A673 (cell line): Measurements from ENCODE around the gene PRIMA1. TPM values are rescaled to one million over a fixed set of nuclear protein-coding genes. Genes with fewer than 3 reads are reported as not detected.

Experiments used
- BruUV-seq: library from RNA; stranded (reverse); fragments of 400-500 nt; replicated peaks from 2 replicates; lab custom pipeline; 2021; lab: Mats Ljungman, UMichigan
- CTCF ChIA-PET: fragments of 300-600 bp; sonication (Branson Sonifier 250); formaldehyde crosslinking; loops from one replicate; lab custom pipeline; 2022; ENCODE audit warnings: antibody characterized with exemption; lab: Charles Lee
- POLR2A ChIA-PET: fragments of 300-600 bp; sonication (Branson Sonifier 250); formaldehyde crosslinking; loops from one replicate; lab custom pipeline; 2022; ENCODE audit warnings: antibody characterized with exemption; ENCODE audit not compliant: low non-redundant PET; lab: Charles Lee
- DNase-seq: peaks from one replicate; pipeline ENCODE4 v3.0.0-alpha.2; 2015; ENCODE audit warnings: low spot score
- H3K27ac ChIP-seq: fragments of 200-600 bp; sonication (generic); 2 replicates; pipeline ENCODE4 v1.5.1; 2016; ENCODE audit warnings: mixed run types, low read depth, mild to moderate bottlenecking, mixed read lengths, antibody characterized with exemption, low read length; ENCODE audit not compliant: poor library complexity, severe bottlenecking
- H3K27me3 ChIP-seq: fragments of 200-600 bp; sonication (generic); replicated peaks from 2 replicates; pipeline ENCODE4 v1.6.1; 2017; ENCODE audit warnings: mixed run types, low read depth, mild to moderate bottlenecking, mixed read lengths, antibody characterized with exemption, low read length; ENCODE audit not compliant: insufficient read depth, poor library complexity
- H3K36me3 ChIP-seq: fragments of 200-600 bp; sonication (generic); 2 replicates; pipeline ENCODE4 v1.6.1; 2016; ENCODE audit warnings: mixed run types, mild to moderate bottlenecking, mixed read lengths, antibody characterized with exemption, low read length; ENCODE audit not compliant: insufficient read depth, poor library complexity, severe bottlenecking
- H3K4me1 ChIP-seq: fragments of 200-600 bp; sonication (generic); 2 replicates; pipeline ENCODE4 v1.6.1; 2017; ENCODE audit warnings: mixed run types, mild to moderate bottlenecking, mixed read lengths, antibody characterized with exemption, low read length; ENCODE audit not compliant: insufficient read depth, poor library complexity, severe bottlenecking
- H3K4me3 ChIP-seq: fragments of 200-600 bp; sonication (generic); 2 replicates; pipeline ENCODE4 v1.5.1; 2016; ENCODE audit warnings: low read depth, mixed run types, mild to moderate bottlenecking, mixed read lengths, low read length; ENCODE audit not compliant: poor library complexity, severe bottlenecking
- H3K9me3 ChIP-seq: fragments of 200-600 bp; sonication (generic); 2 replicates; pipeline ENCODE4 v1.6.1; 2016; ENCODE audit warnings: mixed run types, low read depth, mild to moderate bottlenecking, mixed read lengths, antibody characterized with exemption, low read length; ENCODE audit not compliant: poor library complexity, severe bottlenecking
- CTCF ChIP-seq: fragments of 300-800, 200-600 bp; sonication (generic); conservative IDR thresholded peaks from 2 replicates; pipeline ENCODE4 v1.5.1; 2017; ENCODE audit warnings: low read depth, mild to moderate bottlenecking, antibody characterized with exemption, low read length, moderate library complexity, mixed read lengths
- EZH2 ChIP-seq: fragments of 200-600 bp; sonication (generic); IDR thresholded peaks from 2 replicates; pipeline ENCODE4 v1.6.1; 2017; ENCODE audit warnings: borderline replicate concordance, low read depth, mild to moderate bottlenecking, mixed read lengths, antibody characterized with exemption, low read length; ENCODE audit not compliant: poor library complexity, severe bottlenecking
- intact Hi-C: fragments of 100-400 bp; cut with micrococcal nuclease; formaldehyde crosslinking; loops from one replicate; pipeline ENCODE4 v1.10.0; 2022; ENCODE audit not compliant: unreplicated experiment
- total RNA-seq: library from RNA; stranded (reverse); gene quantifications from 2 replicates; pipeline ENCODE4 v1.2.3, GENCODE V29; 2021

PRIMA1 gene
- total RNA-seq, 1 experiment from 2014 or later, result 0.09 TPM

DNA sequence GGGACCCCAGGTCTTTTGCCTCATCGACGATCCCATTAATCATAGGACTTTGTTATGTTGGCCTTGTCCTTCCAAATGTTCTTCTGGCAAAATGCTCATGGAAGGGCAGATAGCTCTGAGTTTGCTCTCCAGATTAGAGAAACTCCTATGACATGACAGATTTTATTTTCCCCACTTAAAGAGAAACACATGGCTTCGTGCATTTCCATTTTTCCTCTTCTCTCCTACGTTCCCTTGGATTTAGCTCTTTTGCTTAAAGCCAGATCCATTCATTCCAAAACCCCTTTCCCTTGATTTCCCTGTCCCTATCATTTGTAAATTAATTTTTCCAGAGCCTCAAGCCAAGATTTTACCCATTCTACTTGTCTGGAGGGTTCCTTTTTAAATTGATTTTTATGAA is 2.9 kb downstream of the PRIMA1 start:
- H3K9me3 ChIP-seq, result no peaks in the 10 kb centered on the region
- BruUV-seq, result no TSS peak
- intact Hi-C loops, result no loop called here
- DNase-seq, result no peak
- no peak overlapping the region for H3K4me3 ChIP-seq
- no peak for TF ChIP-seq EZH2
- no peak for TF ChIP-seq CTCF
- H3K4me1 ChIP-seq, result no peaks in the 10 kb centered on the region
- no peaks in the 10 kb centered on the region for H3K36me3 ChIP-seq
- ChIA-PET CTCF (no interaction called here), POLR2A (no interaction called here)
- peaks cover 36% of the 10 kb centered on the region for H3K27me3 ChIP-seq
- no peak overlapping the region for H3K27ac ChIP-seq

GRCh38 chr14:93784878-93785277 is 3.4 kb downstream of the PRIMA1 start:
- Histone ChIP-seq H3K27ac (no peak overlapping the region), H3K36me3 (no peaks in the 10 kb centered on the region), H3K4me3 (no peak overlapping the region), H3K27me3 (peaks cover 32% of the 10 kb centered on the region), H3K4me1 (no peaks in the 10 kb centered on the region), H3K9me3 (no peaks in the 10 kb centered on the region)
- DNase-seq, result no peak
- no TSS peak for BruUV-seq
- intact Hi-C loops, result no loop called here
- CTCF ChIA-PET, result no interaction called here
- POLR2A ChIA-PET, result no interaction called here
- no peak for TF ChIP-seq CTCF
- TF ChIP-seq EZH2, result no peak

DNA sequence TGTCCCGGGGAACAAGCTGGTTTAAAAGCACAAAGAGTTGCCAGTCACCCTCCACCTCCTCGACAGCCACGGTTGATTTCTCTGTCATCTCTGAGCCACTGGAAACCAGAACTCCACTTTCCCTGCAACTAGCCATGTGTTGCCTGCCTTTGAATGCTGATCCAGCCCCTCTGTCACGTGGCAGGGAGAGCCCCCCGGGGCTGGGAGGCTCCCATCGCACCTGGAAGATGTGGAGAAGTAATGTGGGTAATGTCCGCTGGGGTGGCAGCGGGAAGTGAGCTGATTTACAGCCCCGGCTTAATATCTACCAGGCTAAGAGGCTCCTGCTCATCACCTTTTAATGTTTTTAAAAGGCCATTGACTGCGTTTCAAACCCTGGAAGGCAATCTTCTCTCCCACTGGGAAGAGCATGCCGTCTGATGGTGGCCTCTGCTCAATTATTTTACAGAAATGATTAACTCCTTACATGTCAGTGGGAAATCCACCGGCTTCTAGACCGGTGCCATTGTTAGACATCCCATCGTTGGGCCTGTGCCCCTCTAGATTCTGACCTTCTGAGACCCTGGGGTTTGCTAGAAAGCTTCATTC is 7.4 kb downstream of the PRIMA1 start:
- no peak for DNase-seq
- no peak overlapping the region for H3K4me3 ChIP-seq
- intact Hi-C loops, result no loop called here
- H3K27ac ChIP-seq, result no peak overlapping the region
- H3K9me3 ChIP-seq, result no peaks in the 10 kb centered on the region
- no peaks in the 10 kb centered on the region for H3K36me3 ChIP-seq
- ChIA-PET CTCF (no interaction called here), POLR2A (no interaction called here)
- BruUV-seq, result no TSS peak
- TF ChIP-seq EZH2, result no peak
- TF ChIP-seq CTCF, result no peak
- H3K4me1 ChIP-seq, result no peaks in the 10 kb centered on the region
- H3K27me3 ChIP-seq, result peaks cover 7% of the 10 kb centered on the region
